ENCODE results near the gene LILRB2. TPM values are rescaled to one million over a fixed set of nuclear protein-coding genes. Genes with fewer than 3 reads are reported as not detected.
A peak's percentile ranks its signal among the peaks of the same experiment; 100 is the strongest.

Gene LILRB2
- total RNA-seq, 1 experiment from 2014 or later: 0.22 TPM

DNA sequence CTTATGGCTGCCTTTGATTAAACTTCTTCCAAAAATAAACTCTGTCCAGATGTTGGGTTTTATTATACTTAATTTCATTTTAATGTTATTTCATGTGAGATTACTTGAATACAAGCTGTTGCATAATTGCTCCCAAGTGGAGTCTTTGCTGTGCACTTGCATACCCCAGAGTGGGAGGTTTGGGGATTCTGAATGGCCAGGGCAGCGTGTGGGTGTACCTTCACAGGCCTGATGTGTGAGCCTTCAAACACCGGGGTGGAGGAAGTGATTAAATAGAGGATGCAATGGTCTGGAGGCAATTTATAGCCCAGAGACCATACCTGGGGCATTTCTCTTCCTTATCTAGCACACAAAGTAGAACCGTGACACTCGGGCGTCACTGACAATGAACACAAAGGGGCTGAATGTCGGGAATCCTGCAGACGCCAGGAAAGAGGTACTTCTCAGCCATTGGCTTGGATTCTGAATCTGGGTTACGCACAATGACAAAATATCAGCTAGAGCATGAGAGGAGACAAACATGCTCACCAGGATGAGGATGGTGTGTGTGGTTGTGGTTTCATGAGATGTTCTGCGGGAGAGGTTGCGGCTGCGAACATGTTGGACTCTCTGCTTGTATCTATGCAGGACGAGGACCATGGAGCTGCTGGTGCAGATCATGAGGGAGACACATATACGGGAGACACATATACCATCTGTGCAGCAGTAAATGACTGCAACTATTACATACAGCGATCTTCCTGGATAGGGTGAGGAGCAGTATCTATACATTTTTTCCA lies 39.2 kb upstream of the LILRB2 start:
- no peak overlapping the region for H3K4me3 ChIP-seq (ENCODE audit: low read length)

DNA sequence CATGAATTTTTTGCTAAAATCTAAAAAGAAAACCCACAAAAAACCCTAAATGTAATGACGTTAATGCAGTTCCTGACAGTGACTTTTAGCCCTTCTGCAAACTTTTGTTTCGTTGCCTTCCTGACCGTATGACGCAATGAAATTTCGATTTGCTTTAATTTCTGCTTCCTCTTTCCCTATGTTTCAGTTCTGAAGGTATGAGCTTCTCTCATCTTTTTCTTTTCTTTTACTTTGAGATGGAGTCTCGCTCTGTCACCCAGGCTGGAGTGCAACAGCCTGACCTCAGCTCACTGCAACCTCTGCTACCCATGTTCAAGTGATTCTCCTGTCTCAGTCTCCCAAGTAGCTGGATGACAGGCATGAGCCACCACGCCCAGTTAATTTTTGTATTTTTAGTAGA lies 38.1 kb upstream of the LILRB2 start:
- Histone ChIP-seq H3K79me2 (ENCODE audit: low read length) (no peaks in the 10 kb centered on the region), H3K9me3 (ENCODE audit: low read length) (no peaks in the 10 kb centered on the region), H4K20me1 (ENCODE audit: insufficient read depth, low read depth, low read length) (no peaks in the 10 kb centered on the region), H3K4me2 (ENCODE audit: low read depth, low read length, poor library complexity, severe bottlenecking) (no peak overlapping the region), H2AFZ (ENCODE audit: low read length) (no peak overlapping the region), H3K9ac (ENCODE audit: low read length) (no peak overlapping the region), H3K27ac (ENCODE audit: low read length) (no peak overlapping the region), H3K4me3 (ENCODE audit: low read length) (no peak overlapping the region), H3K9me2 (replicated peaks; ENCODE audit: insufficient read depth, low read length) (no peaks in the 10 kb centered on the region), H3K27me3 (ENCODE audit: low read length) (no peaks in the 10 kb centered on the region), H3K36me3 (ENCODE audit: insufficient read depth, low read length) (no peaks in the 10 kb centered on the region), H3K4me1 (ENCODE audit: low read length) (peaks cover 6% of the 10 kb centered on the region)
- peak; percentile 65 for DNase-seq

More for the DNA sequence above, 39.2 kb upstream of the LILRB2 start:
- no peak for DNase-seq
- H3K4me1 ChIP-seq (ENCODE audit: low read length): peaks cover 6% of the 10 kb centered on the region
- H3K36me3 ChIP-seq (ENCODE audit: insufficient read depth, low read length): no peaks in the 10 kb centered on the region
- no peaks in the 10 kb centered on the region for H3K27me3 ChIP-seq (ENCODE audit: low read length)
- H3K27ac ChIP-seq (ENCODE audit: low read length): no peak overlapping the region
- no peaks in the 10 kb centered on the region for H4K20me1 ChIP-seq (ENCODE audit: insufficient read depth, low read depth, low read length)
- H2AFZ ChIP-seq (ENCODE audit: low read length): no peak overlapping the region
- H3K9me2 ChIP-seq (replicated peaks; ENCODE audit: insufficient read depth, low read length): no peaks in the 10 kb centered on the region
- no peak overlapping the region for H3K9ac ChIP-seq (ENCODE audit: low read length)
- no peaks in the 10 kb centered on the region for H3K79me2 ChIP-seq (ENCODE audit: low read length)
- H3K9me3 ChIP-seq (ENCODE audit: low read length): no peaks in the 10 kb centered on the region
- H3K4me2 ChIP-seq (ENCODE audit: low read depth, low read length, poor library complexity, severe bottlenecking): no peak overlapping the region

DNA sequence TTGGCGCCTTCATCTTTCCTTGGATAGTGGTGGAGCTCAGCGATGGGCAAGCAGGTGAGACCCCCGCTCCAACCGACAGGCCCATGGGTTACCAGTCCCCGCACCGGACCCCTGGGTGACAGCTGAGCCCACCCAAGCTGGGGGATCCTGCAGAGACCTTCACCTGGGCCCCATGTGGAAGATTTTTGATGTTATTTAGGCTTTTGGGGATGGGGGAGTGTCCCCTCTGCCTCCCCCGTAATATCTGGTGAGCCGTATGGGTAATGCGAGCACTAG lies 37.0 kb upstream of the LILRB2 start:
- Histone ChIP-seq H2AFZ (ENCODE audit: low read length) (no peak overlapping the region), H3K36me3 (ENCODE audit: insufficient read depth, low read length) (no peaks in the 10 kb centered on the region), H4K20me1 (ENCODE audit: insufficient read depth, low read depth, low read length) (no peaks in the 10 kb centered on the region), H3K27ac (ENCODE audit: low read length) (no peak overlapping the region), H3K4me2 (ENCODE audit: low read depth, low read length, poor library complexity, severe bottlenecking) (no peak overlapping the region), H3K9me2 (replicated peaks; ENCODE audit: insufficient read depth, low read length) (no peaks in the 10 kb centered on the region), H3K9me3 (ENCODE audit: low read length) (no peaks in the 10 kb centered on the region), H3K79me2 (ENCODE audit: low read length) (no peaks in the 10 kb centered on the region), H3K9ac (ENCODE audit: low read length) (no peak overlapping the region), H3K4me1 (ENCODE audit: low read length) (peaks cover 6% of the 10 kb centered on the region), H3K27me3 (ENCODE audit: low read length) (no peaks in the 10 kb centered on the region), H3K4me3 (ENCODE audit: low read length) (no peak overlapping the region)
- no peak for DNase-seq

DNA sequence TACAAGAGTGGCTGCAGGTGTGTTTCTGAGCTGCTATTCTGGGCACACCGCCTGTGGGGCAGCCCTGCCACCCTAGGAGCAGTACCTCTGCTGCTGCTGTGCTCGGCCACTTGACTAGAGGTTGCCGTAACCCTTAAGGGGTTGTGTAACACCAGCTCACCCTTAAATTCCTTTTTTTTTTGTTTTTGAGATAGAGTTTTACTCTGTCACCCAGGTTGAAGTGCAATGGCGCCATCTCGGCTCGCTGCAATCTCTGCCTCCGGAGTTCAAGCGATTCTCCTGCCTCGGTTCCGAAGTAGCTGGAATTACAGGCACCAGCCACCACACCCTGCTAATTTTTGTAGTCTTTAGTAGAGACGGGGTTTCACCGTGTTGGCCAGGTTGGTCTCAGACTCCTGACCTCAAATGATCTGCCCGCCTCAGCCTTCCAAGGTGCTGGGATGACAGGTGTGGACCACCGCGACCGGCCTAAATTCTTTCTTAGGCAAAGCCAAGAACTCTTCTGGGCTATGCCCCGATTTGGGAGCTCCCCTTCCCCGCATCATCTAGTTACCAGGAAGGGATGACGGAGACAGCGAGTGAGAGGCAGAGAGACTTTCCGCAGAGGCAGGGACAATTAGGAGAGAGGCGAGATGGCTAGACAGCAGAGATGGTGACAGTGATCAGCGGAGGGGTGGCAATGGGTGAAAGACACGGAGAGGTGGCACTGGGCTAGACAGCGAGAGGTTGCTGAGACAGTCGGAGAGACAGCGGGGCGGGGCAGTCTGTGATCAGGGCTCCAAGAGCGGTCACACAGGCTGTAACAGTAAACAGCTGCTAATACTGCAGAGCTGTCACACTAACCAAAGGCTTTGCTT lies 36.4 kb upstream of the LILRB2 start:
- no peak overlapping the region for H3K4me2 ChIP-seq (ENCODE audit: low read depth, low read length, poor library complexity, severe bottlenecking)
- H3K4me1 ChIP-seq (ENCODE audit: low read length): peaks cover 6% of the 10 kb centered on the region

DNA sequence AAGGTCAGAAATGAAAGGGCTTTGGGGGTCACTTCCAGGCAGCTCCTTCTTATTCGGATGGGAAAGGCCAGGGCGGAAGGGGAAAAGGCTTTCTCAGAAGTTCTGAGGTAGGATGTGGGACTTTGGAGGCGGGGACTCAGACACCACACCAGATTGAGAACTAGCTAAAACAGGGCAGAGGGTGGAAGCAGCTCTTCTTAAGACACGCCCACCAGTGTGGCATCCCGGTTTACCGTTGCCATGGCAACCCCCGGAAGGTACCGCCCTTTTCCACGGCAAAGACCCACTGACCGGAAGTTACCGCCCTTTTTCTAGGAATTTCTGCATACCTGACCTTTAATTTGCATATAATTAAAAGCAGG lies 35.8 kb upstream of the LILRB2 start:
- peak; percentile 67 for DNase-seq
- no peaks in the 10 kb centered on the region for H4K20me1 ChIP-seq (ENCODE audit: insufficient read depth, low read depth, low read length)
- no peak overlapping the region for H3K4me2 ChIP-seq (ENCODE audit: low read depth, low read length, poor library complexity, severe bottlenecking)
- no peaks in the 10 kb centered on the region for H3K36me3 ChIP-seq (ENCODE audit: insufficient read depth, low read length)
- H3K9ac ChIP-seq (ENCODE audit: low read length): no peak overlapping the region
- H3K4me1 ChIP-seq (ENCODE audit: low read length): peaks cover 6% of the 10 kb centered on the region
- no peaks in the 10 kb centered on the region for H3K79me2 ChIP-seq (ENCODE audit: low read length)
- H3K9me3 ChIP-seq (ENCODE audit: low read length): no peaks in the 10 kb centered on the region
- no peaks in the 10 kb centered on the region for H3K27me3 ChIP-seq (ENCODE audit: low read length)
- H3K4me3 ChIP-seq (ENCODE audit: low read length): no peak overlapping the region
- no peaks in the 10 kb centered on the region for H3K9me2 ChIP-seq (replicated peaks; ENCODE audit: insufficient read depth, low read length)
- no peak overlapping the region for H2AFZ ChIP-seq (ENCODE audit: low read length)
- no peak overlapping the region for H3K27ac ChIP-seq (ENCODE audit: low read length)

More for the DNA sequence above, 36.4 kb upstream of the LILRB2 start:
- H2AFZ ChIP-seq (ENCODE audit: low read length): no peak overlapping the region
- no peaks in the 10 kb centered on the region for H3K9me2 ChIP-seq (replicated peaks; ENCODE audit: insufficient read depth, low read length)
- H3K9me3 ChIP-seq (ENCODE audit: low read length): no peaks in the 10 kb centered on the region
- no peak for DNase-seq
- H3K27me3 ChIP-seq (ENCODE audit: low read length): no peaks in the 10 kb centered on the region
- no peaks in the 10 kb centered on the region for H4K20me1 ChIP-seq (ENCODE audit: insufficient read depth, low read depth, low read length)
- no peaks in the 10 kb centered on the region for H3K36me3 ChIP-seq (ENCODE audit: insufficient read depth, low read length)
- H3K9ac ChIP-seq (ENCODE audit: low read length): no peak overlapping the region
- H3K79me2 ChIP-seq (ENCODE audit: low read length): no peaks in the 10 kb centered on the region
- no peak overlapping the region for H3K27ac ChIP-seq (ENCODE audit: low read length)
- H3K4me3 ChIP-seq (ENCODE audit: low read length): no peak overlapping the region

DNA sequence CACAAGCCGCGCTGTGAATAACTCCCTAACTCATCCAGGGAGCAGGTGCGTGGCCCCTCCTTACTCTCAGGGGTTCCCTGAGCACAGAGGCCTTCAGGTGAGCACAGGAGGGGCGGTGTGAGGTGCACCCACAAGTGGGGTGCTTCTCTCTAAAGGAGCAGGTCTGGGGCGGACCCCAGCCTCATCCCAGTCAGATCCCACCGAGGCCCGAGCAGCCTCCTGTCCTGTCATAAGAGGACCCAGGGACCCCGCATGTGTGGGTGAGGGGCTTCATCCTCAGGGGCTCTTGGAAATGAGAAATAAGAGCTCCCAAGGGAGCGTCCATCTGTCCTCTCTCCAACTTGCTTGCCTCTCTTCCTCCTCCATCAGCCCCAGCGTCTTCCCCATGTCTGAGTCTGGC lies 35.0 kb upstream of the LILRB2 start:
- DNase-seq: no peak
- no peak overlapping the region for H3K4me3 ChIP-seq (ENCODE audit: low read length)
- no peaks in the 10 kb centered on the region for H3K36me3 ChIP-seq (ENCODE audit: insufficient read depth, low read length)
- no peak overlapping the region for H3K4me2 ChIP-seq (ENCODE audit: low read depth, low read length, poor library complexity, severe bottlenecking)
- H3K9me3 ChIP-seq (ENCODE audit: low read length): no peaks in the 10 kb centered on the region
- no peak overlapping the region for H2AFZ ChIP-seq (ENCODE audit: low read length)
- no peaks in the 10 kb centered on the region for H3K27me3 ChIP-seq (ENCODE audit: low read length)
- no peaks in the 10 kb centered on the region for H3K9me2 ChIP-seq (replicated peaks; ENCODE audit: insufficient read depth, low read length)
- no peak overlapping the region for H3K27ac ChIP-seq (ENCODE audit: low read length)
- H3K4me1 ChIP-seq (ENCODE audit: low read length): peaks cover 6% of the 10 kb centered on the region
- H4K20me1 ChIP-seq (ENCODE audit: insufficient read depth, low read depth, low read length): no peaks in the 10 kb centered on the region
- no peak overlapping the region for H3K9ac ChIP-seq (ENCODE audit: low read length)
- H3K79me2 ChIP-seq (ENCODE audit: low read length): no peaks in the 10 kb centered on the region

DNA sequence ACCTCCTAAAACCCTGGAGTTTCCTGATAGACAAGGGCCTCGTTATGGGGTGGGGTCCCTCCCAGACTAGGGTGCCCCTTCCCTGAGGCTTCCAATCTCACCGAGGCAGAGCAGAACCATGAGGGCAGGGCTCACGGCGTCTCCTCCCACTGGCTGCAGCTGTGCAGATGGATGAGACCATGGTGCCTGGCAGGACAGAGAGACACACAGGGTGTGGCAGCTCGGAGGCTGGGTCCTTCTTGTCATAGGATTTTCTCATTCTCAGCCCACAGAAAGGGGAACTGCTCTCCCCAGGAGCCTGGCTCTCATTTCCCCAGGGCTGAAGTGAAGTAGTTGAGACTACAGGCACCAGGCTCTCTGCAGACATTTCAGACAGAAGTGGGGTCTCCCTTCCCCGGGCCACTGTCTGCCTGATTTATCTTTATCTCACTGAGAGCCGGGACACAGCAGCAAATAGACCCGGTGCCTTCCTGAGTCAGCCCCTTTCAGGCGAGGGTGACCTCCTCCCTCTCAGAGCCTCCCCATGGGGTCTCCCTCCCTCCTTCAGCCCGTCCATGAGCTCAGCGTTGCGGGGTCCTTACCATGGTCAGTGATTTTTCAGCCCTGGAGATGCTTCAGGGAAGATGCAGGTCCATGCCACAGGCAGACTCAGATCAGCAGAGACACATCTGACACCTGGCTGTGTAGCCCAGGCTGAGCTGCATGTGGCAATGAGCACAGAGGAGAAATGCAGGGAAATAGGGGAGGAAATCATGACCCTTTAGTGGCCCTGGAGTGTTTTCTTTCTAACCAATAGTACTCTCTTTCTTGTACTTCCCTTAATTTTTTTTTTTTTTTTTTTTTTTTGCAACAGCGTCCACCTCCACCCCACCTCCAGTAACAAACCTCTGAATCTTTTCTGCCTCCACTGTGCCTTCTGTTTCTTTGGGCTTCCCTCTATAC lies 31.8 kb upstream of the LILRB2 start, which contains the start of gene LILRA5:
Gene LILRA5 (minus strand): TSS at position 731 of the 942 bp plus-strand sequence. CDS start 147 bp downstream, at position 584.
- Histone ChIP-seq H3K4me2 (ENCODE audit: low read depth, low read length, poor library complexity, severe bottlenecking) (no peak within 1 kb of the TSS), H3K79me2 (ENCODE audit: low read length) (no peaks in the 10 kb centered on the region)

More for the DNA sequence above, 31.8 kb upstream of the LILRB2 start, which contains the start of gene LILRA5:
- H3K27ac ChIP-seq (ENCODE audit: low read length): no peak within 1 kb of the TSS
- H3K9me3 ChIP-seq (ENCODE audit: low read length): no peaks in the 10 kb centered on the region
- no peaks in the 10 kb centered on the region for H3K36me3 ChIP-seq (ENCODE audit: insufficient read depth, low read length)
- no peaks in the 10 kb centered on the region for H3K27me3 ChIP-seq (ENCODE audit: low read length)
- peak; percentile 71 for DNase-seq
- no peak within 1 kb of the TSS for H2AFZ ChIP-seq (ENCODE audit: low read length)
- H3K9ac ChIP-seq (ENCODE audit: low read length): no peak within 1 kb of the TSS
- H3K9me2 ChIP-seq (replicated peaks; ENCODE audit: insufficient read depth, low read length): no peaks in the 10 kb centered on the region
- H3K4me1 ChIP-seq (ENCODE audit: low read length): no peaks in the 10 kb centered on the region; the same call in 1 of the 2 replicates
- H3K4me3 ChIP-seq (ENCODE audit: low read length): no peak within 1 kb of the TSS
- H4K20me1 ChIP-seq (ENCODE audit: insufficient read depth, low read depth, low read length): no peaks in the 10 kb centered on the region

Data from Karpas-422 (cell line).